Hematopoietic multipotent progenitor cell treated with erythropoietin and hydrocortisone succinate and interleukin-3 and kit ligand, for 6 days (in vitro differentiated cells): ENCODE results near the gene PNO1.
A peak's percentile ranks its signal among the peaks of the same experiment; 100 is the strongest.
"Not testable (repeated sequence)": the region's sequence is repeated elsewhere in the genome, so short reads cannot be mapped to it uniquely, and the experiment has no call there.

Source experiments
- DNase-seq: peaks from one replicate; pipeline ENCODE4 v3.0.0-alpha.2; 2015

PNO1 gene

GRCh38 chr2:68158134-68158447, 403 bp downstream of the PNO1 start:
- DNase-seq, result no peak

GRCh38 chr2:68163641-68164040, 6.0 kb downstream of the PNO1 start:
- DNase-seq, result no peak

GRCh38 chr2:68167186-68167585, 9.5 kb downstream of the PNO1 start:
- DNase-seq, result no peak

GRCh38 chr2:68169308-68169707, 11.6 kb downstream of the PNO1 start:
- DNase-seq, result no peak

GRCh38 chr2:68171146-68171545, 13.5 kb downstream of the PNO1 start:
- no peak for DNase-seq

- DNase-seq, result no peak
Measured at GRCh38 chr2:68171684-68172083, 14.0 kb downstream of the PNO1 start.

- no peak for DNase-seq
Measured at GRCh38 chr2:68172521-68172920, 14.8 kb downstream of the PNO1 start.

- peak; percentile 66 for DNase-seq
Measured at GRCh38 chr2:68172990-68173700, 15.5 kb downstream of the PNO1 start.

- DNase-seq, result not testable (repeated sequence)
Measured at GRCh38 chr2:68175210-68175609, 17.5 kb downstream of the PNO1 start.

- DNase-seq, result no peak
Measured at GRCh38 chr2:68176657-68177056, 19.0 kb downstream of the PNO1 start.

- no peak for DNase-seq
Measured at GRCh38 chr2:68177541-68177940, 19.9 kb downstream of the PNO1 start.

GRCh38 chr2:68178432-68178831, 20.7 kb downstream of the PNO1 start:
- no peak for DNase-seq

- DNase-seq, result no peak
Measured at GRCh38 chr2:68178954-68179627, 21.4 kb downstream of the PNO1 start.

GRCh38 chr2:68182902-68183301, 25.2 kb downstream of the PNO1 start:
- DNase-seq, result no peak

- peak; percentile 92 for DNase-seq
Measured at GRCh38 chr2:68185541-68186164, 28.0 kb downstream of the PNO1 start.

GRCh38 chr2:68187329-68187728, 29.6 kb downstream of the PNO1 start:
- DNase-seq, result no peak

- DNase-seq, result no peak
Measured at GRCh38 chr2:68188831-68189230, 31.1 kb downstream of the PNO1 start.

- DNase-seq, result no peak
Measured at GRCh38 chr2:68189991-68190784, 32.5 kb downstream of the PNO1 start.

GRCh38 chr2:68190991-68191731, 33.5 kb downstream of the PNO1 start:
- no peak for DNase-seq

- DNase-seq, result peak; percentile 56
Measured at GRCh38 chr2:68193144-68193543, 35.5 kb downstream of the PNO1 start.

- DNase-seq, result no peak
Measured at GRCh38 chr2:68193787-68194372, 36.2 kb downstream of the PNO1 start.

- DNase-seq, result no peak
Measured at GRCh38 chr2:68195096-68195495, 37.4 kb downstream of the PNO1 start.
